NB4 (cell line): ENCODE data around the gene SERPING1.

Source experiments
- CTCF ChIP-seq: IDR thresholded peaks from one replicate; pipeline ENCODE4 v1.5.1; 2012; ENCODE audit warnings: low read depth, low read length
- MAX ChIP-seq: IDR thresholded peaks from 2 replicates; pipeline ENCODE4 v1.6.1; 2011; ENCODE audit warnings: low read depth, low read length
- POLR2A ChIP-seq: IDR thresholded peaks from 2 replicates; pipeline ENCODE4 v1.6.1; 2011; ENCODE audit warnings: mild to moderate bottlenecking; ENCODE audit not compliant: insufficient read length; ENCODE audit errors: extremely low read depth

- no peak for TF ChIP-seq CTCF
- no peak for TF ChIP-seq POLR2A
- no peak for TF ChIP-seq MAX
Measured at GRCh38 chr11:57556041-57556440, 41.4 kb upstream of the SERPING1 start.
